Stimulated activated CD4-positive, alpha-beta T cell treated with anti-CD3 and anti-CD28 coated beads, TNF-alpha, amount 100 ng/mL, for 4 hours (primary cell): ENCODE results near the gene CRYGN.

Experiments used
- DNase-seq, 3 experiments: peaks; one replicate each; pipeline ENCODE4 v3.0.0-alpha.2; 2020; ENCODE audit warnings: low read depth in 3 of 3

The CRYGN gene

DNA sequence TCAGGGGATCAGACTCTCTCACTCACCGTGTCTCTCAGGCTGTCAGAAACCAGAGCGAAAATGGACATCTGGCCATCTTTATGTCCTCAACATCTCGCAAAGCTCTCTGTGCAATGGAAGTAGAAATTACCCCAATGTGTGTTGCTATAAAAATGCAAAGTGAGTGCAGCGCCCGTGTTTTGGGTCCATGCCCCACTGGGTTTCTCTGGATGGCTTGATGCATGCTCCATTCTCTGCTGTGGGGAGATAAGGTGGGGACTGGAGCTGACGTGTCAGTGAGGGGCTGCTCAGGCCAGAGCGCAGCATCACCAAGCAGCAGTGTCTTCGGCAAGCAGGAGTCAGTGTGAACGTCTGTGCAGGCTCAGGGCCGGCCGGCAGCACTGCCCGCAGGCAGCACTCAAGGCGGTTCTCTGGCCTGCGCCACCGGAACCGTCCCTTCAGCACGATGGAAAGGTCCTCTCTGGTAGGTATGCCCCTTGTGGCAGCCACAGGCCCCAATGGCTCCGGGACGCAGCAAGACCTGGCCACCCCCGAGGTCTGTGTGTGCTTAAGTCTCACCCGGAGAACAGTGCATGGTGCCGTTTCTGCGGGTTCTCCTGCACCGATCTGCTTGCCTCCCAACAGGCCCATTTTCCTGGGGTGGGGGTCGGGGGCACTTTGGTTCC, 60.3 kb downstream of the CRYGN start:
- DNase-seq, result no peak

DNA sequence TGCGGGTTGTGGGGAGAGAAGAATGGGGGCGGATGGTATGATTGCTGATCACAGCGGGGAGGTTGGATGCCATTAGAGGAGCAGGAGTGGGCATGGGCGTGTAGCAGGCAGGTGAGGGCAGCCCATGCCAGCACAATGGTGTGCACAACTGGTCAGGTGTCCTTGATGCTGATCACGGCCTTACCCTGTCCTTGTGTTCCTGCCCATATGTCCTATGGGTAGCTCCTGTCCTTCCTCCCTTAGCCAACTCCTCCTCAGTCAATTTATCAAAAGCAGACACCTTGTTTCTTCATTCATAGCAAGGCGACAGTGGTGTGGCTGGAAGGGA, 60.8 kb downstream of the CRYGN start:
- no peak for DNase-seq
